ENCODE results near the gene SCYL3. TPM values are rescaled to one million over a fixed set of nuclear protein-coding genes. Genes with fewer than 3 reads are reported as not detected.
"Not testable (repeated sequence)": the region's sequence is repeated elsewhere in the genome, so short reads cannot be mapped to it uniquely, and the experiment has no call there.

Gene SCYL3
- total RNA-seq, 1 experiment from 2014 or later: 7.3 TPM

DNA sequence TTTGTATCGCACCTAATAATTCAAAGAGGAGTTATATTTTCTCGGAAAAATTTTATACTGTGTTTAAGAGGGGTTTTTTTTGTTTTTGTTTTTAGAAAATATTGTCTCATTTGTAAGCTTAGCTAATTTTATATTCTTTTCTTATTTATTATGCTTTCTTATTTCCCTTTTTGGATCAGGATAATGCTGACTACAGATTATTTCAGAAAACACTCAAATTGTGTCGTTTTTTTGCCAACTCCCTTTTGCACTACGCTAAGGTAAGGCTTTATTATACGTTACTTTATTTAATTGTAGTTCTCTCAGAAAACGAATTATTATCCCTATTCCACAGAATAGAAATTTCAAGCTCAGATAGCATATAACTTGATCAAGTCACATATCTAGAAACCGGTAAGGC is 72.2 kb downstream of the SCYL3 start:
- no peak for DNase-seq (ENCODE audit: low read depth)

DNA sequence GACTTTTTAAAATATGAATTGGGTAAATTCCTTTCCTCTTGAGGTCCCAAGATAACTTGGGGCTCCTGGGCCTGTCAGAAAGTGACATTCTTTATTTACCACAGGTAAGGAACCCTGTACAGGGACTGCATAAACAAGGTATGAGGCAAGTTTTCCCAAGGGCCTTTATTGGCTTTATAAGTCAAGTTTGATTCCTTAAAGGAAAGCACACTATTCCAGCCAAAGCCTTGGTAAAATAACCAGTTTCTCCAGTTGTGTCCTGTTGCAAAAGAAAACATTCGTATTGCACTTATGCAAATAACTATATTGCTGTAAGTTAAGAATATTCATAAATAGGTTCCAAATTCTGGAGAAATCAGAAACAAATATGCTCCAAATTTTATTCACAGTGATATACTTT is 77.1 kb downstream of the SCYL3 start:
- DNase-seq (ENCODE audit: low read depth): no peak

DNA sequence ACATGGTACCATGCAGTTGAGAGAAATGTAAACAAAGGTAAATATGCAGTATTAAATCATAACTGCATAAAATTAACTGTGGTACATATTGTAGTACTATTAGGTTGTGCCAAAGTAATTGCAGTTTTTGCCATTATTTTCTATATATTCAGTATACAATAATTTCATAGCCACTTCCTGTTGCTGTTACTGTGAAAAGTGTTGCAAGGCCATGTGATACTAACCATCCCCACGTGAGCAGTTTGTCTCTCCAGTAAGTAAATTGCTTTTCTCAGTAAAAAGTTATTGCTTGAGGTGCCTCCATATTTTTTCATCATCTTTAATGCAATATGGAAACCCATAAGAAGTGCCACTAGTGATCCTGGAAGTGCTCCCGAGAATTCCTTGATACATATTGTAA is 79.4 kb downstream of the SCYL3 start:
- no peak for DNase-seq (ENCODE audit: low read depth)

DNA sequence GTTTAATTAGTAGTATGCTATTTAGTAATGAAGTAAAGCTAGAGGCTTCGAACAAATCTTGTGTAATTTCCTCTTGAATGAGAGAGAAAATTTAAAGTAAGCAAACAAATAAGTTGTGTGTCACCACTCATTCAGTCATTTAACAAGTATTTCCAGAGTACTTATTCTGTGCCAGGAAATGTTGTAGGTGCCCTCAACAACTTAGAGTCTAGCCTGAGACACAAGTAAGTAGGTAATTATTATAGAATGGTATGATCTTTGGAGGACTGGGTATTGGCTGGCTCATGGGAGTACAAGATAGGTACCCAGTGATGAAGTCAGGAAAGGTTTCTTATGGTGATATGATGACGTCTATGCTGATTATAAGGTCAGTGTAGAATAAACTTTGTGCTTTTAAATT is 81.6 kb downstream of the SCYL3 start:
- DNase-seq (ENCODE audit: low read depth): no peak

DNA sequence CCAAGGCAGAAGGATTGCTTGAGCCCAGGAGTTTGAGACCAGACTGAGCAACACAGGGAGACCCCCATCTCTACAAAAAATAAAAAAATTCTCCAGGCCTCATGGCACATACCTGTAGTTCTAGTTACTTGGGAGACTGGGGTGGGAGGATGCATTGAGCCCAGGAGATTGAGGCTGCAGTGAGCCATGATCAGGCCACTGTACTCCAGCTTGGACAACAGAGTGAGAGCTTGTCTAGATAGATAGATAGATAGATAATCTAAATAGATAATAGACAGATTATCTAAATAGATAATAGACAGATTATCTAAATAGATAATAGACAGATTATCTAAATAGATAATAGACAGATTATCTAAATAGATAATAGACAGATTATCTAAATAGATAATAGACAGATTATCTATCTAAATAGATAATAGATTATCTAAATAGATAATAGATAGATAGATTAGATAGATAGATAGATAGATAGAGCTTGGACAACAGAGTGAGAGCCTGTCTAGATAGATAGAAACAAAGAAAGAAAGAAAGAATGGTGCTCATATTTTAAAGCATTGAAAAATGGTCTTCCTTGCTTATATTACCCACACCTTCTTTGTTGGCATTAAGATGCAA is 82.2 kb downstream of the SCYL3 start:
- not testable (repeated sequence) for DNase-seq (ENCODE audit: low read depth)

DNA sequence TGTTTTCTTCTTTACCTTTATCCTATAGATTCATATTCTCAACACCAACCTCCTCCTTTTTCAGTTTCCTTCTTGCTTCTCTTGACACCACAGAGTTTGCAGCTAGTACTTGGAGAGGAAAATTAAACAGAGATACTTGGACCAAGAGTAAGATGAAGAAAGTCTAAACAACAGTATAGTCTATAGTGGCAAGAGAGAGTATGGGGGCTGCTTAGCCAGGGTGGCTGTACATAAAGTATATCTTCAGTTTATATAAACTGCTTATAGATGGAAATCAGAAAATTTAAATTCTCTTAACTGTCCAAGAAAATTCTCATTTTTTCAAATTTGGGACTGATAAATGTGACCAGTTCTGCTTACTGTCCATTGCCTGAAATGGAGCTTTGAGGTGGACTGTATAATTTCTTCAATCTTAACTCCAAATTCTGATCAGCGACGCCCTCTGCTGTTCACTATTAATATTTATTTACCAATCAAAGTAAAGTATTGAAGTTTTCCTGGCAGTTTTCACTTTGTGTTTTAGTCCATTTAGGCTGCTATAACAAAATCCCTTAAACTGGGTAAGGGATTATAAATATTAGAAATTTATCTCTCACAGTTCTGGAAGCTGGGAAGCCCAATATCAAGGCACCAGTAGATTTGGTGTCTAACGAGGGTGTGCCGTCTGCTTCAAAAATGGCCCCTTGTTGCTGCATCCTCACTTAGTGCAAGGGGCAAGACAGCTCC is 84.2 kb downstream of the SCYL3 start:
- peak; percentile 8 for DNase-seq (ENCODE audit: low read depth)

DNA sequence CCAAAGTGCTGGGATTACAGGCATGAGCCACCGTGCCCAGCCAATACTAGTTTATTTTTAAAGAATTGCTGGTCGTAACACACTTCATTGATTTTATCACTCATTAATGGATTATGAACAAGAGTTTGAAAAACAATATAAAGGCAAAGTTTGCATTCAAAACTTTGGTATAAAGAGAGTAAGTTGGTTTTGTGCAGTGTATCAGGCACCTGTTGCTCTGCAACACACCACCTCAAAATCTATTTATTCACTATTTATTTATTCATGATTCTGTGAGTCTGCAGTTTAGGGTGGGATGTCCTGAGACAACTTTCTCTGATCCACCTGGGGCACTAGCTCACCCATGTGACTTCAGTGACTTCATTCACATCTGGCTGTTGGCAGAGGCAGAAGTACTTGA is 88.8 kb downstream of the SCYL3 start:
- no peak for DNase-seq (ENCODE audit: low read depth)

DNA sequence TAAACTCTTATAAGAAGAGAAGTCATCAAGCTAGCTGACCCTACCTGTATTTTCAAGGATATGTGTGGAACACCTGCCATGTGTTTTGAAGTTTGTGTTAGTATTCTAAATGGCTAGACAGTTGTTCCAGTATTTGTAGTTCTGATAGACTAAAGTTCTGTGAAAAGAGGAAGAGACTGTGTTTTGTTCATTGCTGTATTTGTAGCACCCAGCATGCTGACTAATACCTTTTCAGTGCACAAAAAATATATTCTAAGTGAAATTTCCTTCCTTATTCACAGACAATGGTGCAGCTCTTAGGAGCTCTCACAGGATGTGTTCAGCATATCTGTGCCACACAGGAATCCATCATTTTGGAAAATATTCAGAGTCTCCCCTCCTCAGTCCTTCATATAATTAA is 90.8 kb downstream of the SCYL3 start:
- DNase-seq (ENCODE audit: low read depth): no peak

Other genes starting within 250 kb of the SCYL3 start
- 0.11 and 7.3 TPM in 2 replicates for gene SELL, start 182.3 kb downstream of the SCYL3 start, total RNA-seq (2014; rRNA removed; shearing (Covaris generic))
- 0.24 and 0.80 TPM in 2 replicates for gene SELE, start 159.8 kb downstream of the SCYL3 start, total RNA-seq (2014; rRNA removed; shearing (Covaris generic))
- 10.4 and 13.0 TPM in 2 replicates for gene METTL18, start 99.0 kb downstream of the SCYL3 start, total RNA-seq (2014; rRNA removed; shearing (Covaris generic))
- gene KIFAP3, start 180.8 kb upstream of the SCYL3 start, total RNA-seq (2014; rRNA removed; shearing (Covaris generic)): 20.5 and 21.9 TPM in 2 replicates

All from Daoy (cell line).